HG03442 (cell line): ENCODE data around the gene PER2.
"Not testable (repeated sequence)": the region's sequence is repeated elsewhere in the genome, so short reads cannot be mapped to it uniquely, and the experiment has no call there.

Experiments used
- ATAC-seq: cut with Tn5 transposase; IDR thresholded peaks from one replicate; pipeline ENCODE4 v1.9.1; 2021; ENCODE audit warnings: mild to moderate bottlenecking, moderate library complexity; ENCODE audit not compliant: unreplicated experiment

Gene PER2

GRCh38 chr2:238286987-238287736 lies 1.2 kb downstream of the PER2 start:
- ATAC-seq: no peak

- no peak for ATAC-seq
Observed at GRCh38 chr2:238286551-238286950, 1.9 kb downstream of the PER2 start.

GRCh38 chr2:238286095-238286494 lies 2.3 kb downstream of the PER2 start:
- ATAC-seq: no peak

GRCh38 chr2:238285653-238286082 lies 2.7 kb downstream of the PER2 start:
- no peak for ATAC-seq

GRCh38 chr2:238284802-238285515 lies 3.5 kb downstream of the PER2 start:
- ATAC-seq: no peak

DNA sequence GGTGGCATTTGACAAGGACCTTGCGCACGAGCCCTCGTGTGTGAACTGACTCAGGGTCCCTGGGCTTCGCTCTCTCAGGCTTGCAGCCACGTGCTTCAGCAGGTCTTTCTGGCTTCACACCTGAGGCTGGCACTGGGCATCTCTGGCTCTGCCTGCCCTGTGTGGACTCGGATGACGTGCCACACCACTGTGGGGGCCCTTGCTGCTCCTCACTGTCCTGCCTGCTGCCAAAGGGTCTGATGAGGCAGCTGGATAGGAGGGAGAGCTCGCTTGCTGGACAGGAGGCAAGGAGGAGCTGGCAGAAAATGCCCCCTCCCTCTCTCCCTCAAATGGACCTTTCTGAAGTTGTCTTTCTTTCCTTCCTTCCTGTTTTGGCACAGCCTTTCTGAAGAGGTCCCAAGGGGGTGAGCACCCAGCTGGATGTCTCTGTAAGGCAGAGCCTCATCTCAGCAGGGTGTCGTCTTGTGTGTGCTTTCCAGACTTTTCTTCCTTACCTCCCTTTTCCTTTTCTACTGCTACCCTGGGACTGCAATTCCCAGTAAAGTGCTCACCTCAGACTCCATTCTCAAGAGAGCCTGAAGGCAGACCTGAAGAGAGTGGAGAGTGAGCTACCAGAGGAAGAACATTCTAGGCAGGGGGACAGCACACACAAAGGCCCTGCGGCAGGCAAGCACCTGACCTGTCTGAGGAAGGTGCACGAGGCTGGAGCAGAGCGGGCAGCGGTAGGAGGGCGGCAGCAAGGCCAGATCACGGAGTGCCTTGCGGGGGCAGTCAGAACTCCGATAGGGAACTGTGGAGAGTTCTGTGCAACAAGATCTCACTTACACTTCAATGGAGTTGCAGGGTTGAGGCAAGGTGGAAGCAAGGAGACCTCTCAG lies 5.3 kb downstream of the PER2 start:
- no peak for ATAC-seq

DNA sequence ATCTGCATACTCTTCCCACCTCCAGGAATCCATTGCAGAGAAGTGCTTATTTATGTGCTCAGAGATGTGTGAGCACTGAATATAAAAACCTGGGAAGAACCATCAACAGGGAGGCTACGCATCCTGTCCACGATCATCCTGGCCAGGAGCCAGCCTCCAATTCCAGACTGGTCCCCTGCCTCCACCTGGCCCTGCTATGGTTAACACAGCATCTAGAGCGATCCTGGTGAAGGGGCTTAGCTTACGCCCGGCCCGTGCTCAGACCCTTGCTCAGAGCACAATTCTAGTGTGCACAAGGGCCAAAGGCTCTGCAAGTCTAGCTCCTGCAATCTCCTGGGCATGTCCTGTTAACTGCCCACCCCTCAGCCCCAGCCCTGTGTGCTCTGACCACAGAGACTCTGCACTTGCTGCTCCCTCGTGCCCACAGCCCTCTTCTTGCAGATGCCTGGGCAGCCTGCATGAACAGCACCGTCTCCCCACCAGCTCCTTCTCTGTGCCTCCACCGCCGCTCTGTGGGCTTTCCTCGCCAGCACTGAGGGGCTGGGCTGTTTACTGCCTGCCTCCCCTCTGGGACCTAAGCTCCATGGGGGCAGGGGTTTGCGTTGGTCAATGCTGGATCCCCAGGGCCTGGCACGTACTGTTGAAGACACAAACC lies 6.5 kb downstream of the PER2 start:
- ATAC-seq: no peak

DNA sequence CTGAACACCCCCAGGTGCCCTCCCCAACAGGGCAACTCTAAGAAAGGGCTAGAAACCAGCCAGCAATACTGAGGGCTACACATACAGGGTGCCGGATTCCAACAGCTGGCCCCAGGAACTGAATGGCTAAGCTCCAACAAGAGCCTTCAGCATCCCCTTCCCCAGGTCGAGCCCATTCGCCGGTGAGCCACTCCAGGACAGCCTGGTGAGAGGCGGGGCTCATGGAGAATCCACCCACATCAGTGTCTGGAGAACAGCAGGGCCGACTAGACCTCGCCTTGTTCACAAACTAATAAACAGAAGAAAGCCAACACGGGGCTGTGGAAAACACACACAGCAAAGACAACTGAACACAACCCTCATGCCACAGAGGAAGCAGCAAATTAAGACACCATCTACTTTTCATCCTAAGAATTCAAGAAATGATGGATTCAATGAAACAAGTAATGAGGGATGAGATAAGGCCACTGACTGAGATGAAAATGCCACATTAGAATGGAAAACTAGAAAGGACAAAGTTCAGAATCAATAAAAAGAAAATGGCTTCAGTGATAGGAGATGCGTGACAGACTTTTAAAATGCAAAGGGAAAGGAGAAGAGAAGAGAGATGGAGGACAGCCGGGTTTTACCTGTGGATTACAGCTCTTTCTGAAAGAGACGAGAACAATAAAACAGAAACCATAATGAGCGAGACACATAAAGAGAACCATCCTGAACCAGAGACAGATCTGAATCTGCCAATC lies 8.2 kb downstream of the PER2 start:
- no peak for ATAC-seq

DNA sequence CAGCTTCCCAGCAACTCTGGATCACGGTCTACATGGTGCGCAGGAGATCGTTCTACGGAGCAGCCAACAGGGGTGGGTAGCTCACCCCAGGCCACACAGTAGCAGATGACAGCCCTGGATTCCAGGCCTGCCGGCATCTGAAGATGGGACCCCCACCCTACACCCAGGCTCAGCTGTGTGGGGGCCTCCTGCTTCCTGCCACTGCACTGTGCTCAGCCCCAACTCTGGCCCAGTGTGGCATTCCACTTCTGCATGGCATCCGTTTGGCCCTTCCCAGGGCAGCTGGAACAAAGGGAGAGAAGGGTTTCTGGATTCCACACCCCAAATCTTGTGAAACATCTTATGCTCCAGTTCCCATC lies 9.1 kb downstream of the PER2 start:
- no peak for ATAC-seq

GRCh38 chr2:238278626-238279323 lies 9.6 kb downstream of the PER2 start:
- no peak for ATAC-seq

GRCh38 chr2:238277695-238278094 lies 10.7 kb downstream of the PER2 start:
- no peak for ATAC-seq

GRCh38 chr2:238274152-238274865 lies 14.1 kb downstream of the PER2 start:
- no peak for ATAC-seq

GRCh38 chr2:238273433-238273832 lies 15.0 kb downstream of the PER2 start:
- ATAC-seq: not testable (repeated sequence)

- no peak for ATAC-seq
Observed at GRCh38 chr2:238272156-238272555, 16.3 kb downstream of the PER2 start.

- not testable (repeated sequence) for ATAC-seq
Observed at GRCh38 chr2:238271686-238272085, 16.7 kb downstream of the PER2 start.

DNA sequence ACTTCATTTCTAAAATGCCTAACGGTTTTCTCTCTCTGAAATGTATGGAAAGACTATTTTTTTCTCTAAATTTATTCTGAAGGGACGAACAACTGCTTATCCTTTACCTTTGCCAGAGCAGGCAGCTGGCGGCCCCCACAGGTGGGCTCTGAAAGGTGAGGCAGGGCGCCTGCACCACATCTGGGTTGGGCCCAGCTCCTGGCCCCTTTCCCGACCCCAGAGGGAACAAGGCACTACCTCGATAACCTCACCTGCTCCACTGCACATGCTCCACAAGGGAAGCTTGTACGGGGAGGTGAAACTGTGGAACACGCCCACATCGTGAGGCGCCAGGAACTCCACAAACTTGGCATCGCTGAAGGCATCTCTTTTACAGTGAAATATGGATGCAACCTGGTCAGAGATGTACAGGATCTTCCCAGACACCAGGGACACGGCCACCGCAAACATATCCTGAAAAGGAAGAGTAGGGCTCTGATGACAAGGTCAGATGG lies 17.3 kb downstream of the PER2 start:
- ATAC-seq: no peak

GRCh38 chr2:238270606-238271005 lies 17.8 kb downstream of the PER2 start:
- no peak for ATAC-seq

- ATAC-seq: no peak
Observed at GRCh38 chr2:238269741-238270140, 18.7 kb downstream of the PER2 start.
